ENCODE data around the gene FARP2.
A peak's percentile ranks its signal among the peaks of the same experiment; 100 is the strongest.
"Not testable (repeated sequence)": the region's sequence is repeated elsewhere in the genome, so short reads cannot be mapped to it uniquely, and the experiment has no call there.

Gene FARP2, protein sequence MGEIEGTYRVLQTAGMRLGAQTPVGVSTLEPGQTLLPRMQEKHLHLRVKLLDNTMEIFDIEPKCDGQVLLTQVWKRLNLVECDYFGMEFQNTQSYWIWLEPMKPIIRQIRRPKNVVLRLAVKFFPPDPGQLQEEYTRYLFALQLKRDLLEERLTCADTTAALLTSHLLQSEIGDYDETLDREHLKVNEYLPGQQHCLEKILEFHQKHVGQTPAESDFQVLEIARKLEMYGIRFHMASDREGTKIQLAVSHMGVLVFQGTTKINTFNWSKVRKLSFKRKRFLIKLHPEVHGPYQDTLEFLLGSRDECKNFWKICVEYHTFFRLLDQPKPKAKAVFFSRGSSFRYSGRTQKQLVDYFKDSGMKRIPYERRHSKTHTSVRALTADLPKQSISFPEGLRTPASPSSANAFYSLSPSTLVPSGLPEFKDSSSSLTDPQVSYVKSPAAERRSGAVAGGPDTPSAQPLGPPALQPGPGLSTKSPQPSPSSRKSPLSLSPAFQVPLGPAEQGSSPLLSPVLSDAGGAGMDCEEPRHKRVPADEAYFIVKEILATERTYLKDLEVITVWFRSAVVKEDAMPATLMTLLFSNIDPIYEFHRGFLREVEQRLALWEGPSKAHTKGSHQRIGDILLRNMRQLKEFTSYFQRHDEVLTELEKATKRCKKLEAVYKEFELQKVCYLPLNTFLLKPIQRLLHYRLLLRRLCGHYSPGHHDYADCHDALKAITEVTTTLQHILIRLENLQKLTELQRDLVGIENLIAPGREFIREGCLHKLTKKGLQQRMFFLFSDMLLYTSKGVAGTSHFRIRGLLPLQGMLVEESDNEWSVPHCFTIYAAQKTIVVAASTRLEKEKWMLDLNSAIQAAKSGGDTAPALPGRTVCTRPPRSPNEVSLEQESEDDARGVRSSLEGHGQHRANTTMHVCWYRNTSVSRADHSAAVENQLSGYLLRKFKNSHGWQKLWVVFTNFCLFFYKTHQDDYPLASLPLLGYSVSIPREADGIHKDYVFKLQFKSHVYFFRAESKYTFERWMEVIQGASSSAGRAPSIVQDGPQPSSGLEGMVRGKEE

GRCh38 chr2:241355983-241356870 lies at the start of gene FARP2:
Gene FARP2, plus strand, starts transcription at chr2:241356285. Its CDS starts 16,823 bp downstream, at chr2:241373108.
- peak; percentile 98 for DNase-seq

DNA sequence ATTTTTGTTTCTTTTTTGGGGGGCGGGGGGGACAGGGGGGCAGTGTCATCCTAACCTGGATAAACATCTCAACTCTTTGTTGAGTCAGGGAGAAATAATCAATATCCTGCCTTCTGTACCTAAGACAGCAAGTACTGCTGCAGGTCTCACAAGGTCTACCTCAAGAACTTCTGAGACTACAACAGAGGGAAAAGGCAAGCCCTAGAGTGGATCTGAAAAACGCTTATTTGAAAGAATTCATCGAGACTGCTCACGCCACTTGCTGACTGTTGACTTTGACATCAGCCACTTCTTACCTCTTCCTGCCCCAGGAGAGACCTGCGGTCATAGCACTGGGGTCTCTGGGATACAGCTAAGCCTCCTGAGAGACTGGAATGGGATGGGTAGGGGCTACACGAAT lies 49.0 kb upstream of the FARP2 start:
- DNase-seq: no peak

- no peak for DNase-seq
Measured at GRCh38 chr2:241308267-241308666, 47.8 kb upstream of the FARP2 start.

DNA sequence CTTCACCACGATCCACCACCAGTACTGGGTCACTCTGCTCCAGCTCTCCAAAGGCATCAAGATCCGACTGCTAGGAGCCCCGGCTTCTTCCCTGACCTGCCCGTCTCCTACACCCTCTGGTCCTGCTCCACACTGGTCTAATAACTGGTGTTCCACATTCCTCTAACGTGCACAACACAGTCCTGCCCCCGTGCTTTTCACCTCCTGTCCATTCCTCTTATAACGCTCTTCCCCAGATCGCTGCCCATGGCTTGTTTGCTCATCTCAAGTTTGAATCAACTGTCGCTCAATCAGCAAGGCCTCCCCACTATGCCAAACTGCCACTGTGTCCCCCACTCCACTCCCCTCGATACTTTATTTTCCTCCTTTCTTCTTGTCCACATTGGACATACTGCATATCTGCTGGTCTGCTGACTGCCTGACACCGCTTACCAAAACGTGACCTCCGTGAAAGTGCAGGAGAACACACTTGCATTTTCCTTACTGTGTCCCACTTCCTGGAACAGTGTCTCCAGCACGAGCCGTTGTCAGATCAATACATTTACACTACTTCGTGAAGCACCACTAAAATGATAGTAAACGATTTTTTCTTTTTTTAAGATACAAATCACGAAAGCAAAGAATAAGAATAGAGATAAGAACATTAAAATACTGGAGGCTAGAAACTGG lies 47.1 kb upstream of the FARP2 start:
- DNase-seq: no peak

- peak; percentile 70 for DNase-seq
Measured at GRCh38 chr2:241309684-241310117, 46.4 kb upstream of the FARP2 start.

DNA sequence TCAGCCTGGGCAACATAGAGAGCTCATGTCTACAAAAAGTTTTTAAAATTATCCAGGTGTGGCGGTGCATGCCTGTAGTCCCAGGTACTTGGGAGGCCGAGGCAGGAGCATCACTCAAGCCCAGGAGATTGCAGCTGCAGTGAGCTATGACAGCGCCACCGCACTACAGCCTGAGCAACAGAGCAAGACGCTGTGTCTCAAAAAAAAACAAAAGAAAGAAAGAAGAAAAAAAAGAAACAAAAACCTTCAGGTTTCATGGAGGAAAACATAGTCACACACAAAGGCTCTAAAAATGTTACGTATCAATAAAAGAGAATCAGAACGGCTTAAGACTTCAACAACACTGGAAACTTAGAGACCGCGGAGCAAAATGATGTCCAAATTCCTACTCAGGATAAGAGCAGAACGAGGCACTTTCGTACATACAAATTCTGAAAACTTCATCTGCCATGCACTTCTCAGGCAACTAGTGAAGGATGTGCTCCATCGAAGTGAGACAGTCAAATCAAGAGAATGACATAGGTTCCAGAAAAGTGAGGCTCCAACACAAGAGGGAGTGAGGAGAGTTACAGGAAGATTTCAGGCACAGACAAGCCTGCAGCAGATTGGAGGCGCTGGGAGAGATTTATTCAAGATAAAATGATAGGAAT lies 45.0 kb upstream of the FARP2 start:
- DNase-seq: no peak

DNA sequence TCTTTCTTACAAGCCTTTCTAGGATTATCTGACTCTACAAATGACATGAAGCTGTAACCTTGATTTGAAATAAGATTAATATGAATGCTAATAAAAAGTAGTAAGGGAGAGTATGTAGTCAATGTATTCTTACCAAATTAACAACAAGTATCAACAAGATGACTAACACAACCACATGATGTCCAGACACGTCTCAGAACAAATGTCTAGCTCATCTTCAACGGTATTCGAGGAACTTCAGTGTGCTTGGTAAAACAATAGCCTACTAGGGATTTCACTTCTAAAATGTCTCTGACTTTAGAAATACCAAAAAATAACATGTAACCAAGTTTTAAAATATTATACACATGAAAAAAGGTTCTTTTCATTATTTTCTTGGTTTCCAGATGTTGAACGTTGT lies 44.0 kb upstream of the FARP2 start:
- no peak for DNase-seq

DNA sequence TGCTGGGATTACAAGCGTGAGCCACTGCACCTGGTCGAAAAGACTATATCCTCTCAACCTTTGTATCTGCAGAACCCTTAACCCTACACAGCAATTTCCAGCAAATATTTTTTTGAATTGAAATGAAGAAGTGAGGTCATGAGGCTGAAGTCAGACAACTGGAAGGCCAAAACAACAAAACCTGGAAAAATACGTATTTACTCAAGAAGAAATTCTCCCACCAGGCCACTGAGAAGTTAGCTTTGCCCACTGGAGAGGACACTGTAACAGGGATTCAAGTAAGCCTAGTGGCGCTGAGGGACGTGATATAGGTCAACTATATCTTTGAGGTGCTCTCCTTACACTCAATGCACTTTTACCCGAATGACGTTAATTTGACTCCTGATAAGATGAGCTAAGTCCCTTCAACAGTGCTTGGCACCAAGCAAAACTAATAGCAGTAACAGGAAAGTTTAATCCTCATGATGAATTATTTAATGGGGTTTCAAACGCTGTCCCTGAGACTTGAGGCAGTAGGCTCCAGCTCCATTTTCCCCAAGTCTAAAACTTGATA lies 42.5 kb upstream of the FARP2 start:
- DNase-seq: no peak

DNA sequence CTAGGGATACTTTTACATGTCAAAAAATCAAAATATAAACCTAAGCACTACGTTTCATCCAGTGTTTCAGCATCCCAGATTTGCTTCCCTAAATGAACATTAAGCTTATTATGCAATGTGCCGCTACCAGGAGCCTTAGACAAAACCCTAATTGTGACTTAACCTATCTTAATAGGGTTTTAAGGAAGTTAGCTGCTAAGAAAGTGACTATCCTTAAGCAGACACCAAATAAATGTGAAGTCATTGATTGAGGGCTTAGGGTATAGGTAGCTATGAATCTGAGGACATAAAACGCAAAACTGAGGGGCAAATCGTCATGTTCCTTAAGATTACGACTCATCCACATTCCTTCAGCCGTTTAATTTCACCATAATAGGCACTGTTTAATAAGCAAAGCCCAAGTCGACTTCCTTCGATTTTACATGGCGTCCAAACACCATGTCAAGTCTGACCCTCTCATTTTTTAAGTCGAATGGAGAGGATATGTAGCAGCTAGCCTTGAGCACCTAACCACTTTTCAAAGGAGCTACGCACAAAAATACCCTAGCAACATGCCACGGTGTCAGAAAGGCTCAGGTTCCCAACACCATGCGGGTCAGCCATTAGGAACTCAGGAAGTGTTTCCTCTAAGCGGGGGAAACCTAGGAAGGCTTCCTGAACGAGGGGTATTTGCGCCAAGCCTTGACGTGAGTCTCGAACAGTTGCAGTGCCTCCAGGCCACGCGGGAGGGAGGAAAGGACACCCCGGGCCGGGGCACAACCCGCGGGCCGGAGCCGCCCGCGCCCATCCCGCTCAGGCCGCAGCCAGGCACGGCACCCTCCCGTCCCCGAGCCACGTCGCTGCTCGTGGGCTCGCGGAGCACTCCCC lies 41.6 kb upstream of the FARP2 start:
- no peak for DNase-seq

DNA sequence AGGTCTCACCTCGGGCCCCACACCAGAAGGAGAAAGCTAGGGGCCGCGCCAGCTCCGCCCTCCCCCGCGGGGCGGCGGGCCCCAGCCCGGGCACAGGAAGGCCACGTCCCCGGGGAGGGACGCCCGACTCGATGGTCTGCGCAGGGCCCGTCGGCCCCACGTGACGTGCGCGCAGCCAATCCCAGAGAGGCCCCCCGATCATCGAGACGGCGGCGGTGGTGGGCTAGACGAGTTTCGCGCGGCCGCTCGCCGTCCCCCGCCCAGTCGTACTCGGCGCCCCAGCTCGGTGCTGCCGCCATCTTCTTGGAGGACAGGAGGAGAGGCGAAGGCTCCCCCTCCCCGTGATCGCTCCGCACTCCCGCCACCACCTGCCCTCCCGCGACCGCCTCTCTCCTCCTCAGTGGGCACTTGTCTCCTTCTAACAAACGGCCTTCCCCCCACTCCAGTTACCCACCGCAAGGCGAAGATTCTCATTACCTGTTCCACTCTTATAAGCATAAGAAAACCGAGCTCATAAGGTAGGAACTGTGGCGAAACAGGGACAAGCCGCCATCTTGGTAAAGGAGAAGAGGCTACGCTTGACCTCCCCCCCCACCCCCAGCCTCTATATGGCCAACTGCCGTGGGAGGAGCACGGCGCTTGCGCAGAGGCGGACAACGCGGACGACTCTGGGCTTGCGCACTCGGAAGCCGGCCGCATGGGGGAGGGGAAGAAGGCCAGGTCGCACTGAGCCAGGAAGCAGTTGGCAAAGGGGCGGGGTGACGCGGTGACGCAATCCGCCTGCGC lies 40.8 kb upstream of the FARP2 start, which contains the start of gene HDLBP:
TSS of gene HDLBP (minus strand) at position 580 of the 786 bp plus-strand sequence. CDS start 48,803 bp downstream, outside the sequence.
- DNase-seq: peak; percentile 100

- DNase-seq: peak; percentile 84
Measured at GRCh38 chr2:241315879-241316631, 40.0 kb upstream of the FARP2 start, which contains the start of gene SEPTIN2. Gene SEPTIN2, plus strand, starts transcription at chr2:241315925. Its CDS starts 8,308 bp downstream, at chr2:241324233.

GRCh38 chr2:241316825-241317224 lies 39.3 kb upstream of the FARP2 start:
- peak; percentile 15 for DNase-seq

GRCh38 chr2:241317391-241317790 lies 38.7 kb upstream of the FARP2 start:
- no peak for DNase-seq

- not testable (repeated sequence) for DNase-seq
Measured at GRCh38 chr2:241318830-241319229, 37.3 kb upstream of the FARP2 start.

DNA sequence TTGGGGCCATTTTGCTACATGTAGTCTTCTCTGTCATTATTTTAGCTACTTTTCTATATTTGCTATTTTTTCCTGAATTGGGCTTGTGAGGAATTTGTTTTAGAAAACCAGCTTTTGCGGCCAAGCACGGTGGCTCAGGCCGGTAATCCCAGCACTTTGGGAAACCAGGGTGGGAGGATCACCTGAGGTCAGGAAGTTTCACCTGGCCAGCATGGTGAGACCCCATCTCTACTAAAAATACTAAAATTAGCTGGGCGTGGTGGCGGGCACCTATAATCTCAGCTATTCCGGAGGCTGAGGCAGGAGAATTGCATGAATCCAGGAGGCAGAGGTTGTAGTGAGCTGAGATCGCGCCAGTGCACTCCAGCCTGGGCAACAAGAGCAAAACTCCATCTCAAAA lies 35.7 kb upstream of the FARP2 start:
- DNase-seq: no peak

DNA sequence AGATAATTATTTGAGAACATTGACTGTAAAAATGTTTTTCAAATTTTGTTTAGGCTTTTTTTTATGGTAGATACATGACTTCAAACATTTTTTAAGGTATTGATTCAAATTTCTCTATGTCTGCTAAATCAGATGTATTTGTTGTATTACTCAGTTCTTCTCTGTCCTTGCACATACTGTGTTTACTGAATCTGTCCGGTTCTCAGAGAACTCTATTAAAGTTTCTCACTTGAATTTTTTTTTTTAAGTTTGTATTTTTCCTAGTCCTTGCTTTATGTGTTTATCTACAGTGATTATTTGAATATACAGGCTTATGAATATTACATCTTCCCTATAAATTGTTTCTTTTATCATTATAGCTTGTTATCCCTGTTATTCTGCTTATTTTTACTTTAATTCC lies 35.1 kb upstream of the FARP2 start:
- DNase-seq: no peak

DNA sequence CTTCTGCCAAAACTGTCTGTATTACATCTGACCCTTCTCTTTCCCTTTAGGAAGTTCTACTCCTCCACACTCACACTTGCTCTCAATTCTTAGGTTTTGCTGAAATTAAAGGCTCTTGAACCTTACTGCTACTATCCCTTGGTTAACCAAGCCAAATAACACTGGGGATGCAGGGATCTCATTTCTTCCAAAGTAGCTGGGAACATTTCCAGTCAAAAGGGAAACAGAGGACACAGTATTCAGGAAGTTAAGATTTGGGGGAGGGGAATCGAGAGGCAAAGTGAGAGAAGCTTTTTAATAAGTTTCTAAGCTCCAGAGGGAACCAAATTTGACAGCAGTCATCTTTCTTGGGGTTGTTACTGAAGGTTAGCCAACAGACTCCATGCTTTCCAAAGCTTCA lies 34.2 kb upstream of the FARP2 start:
- no peak for DNase-seq

DNA sequence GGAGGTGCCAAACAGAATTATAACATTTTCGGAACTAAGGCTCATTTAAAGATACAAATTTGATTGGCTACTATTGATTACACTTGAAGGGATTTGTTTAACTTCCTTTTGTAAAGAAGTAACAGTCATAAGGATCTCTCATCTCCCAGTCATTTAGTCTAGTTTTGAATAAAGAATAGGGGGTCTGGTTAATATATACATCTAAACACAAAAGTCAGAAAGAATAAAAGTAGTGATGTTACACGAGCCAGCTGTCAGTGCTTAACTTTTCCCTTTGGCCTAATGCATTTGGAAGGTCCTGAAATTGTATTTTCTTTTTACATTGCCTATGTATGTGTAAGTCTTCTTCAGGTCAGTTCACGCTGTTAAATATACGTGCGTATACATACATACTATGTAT lies 32.3 kb upstream of the FARP2 start:
- DNase-seq: no peak

All from CD4-positive, alpha-beta T cell treated with Interleukin-12 subunit alpha and Interleukin-12 subunit beta, for 1 hour (primary cell).